NCI-H510A treated with DMSO at 0.1 percent for 48 hours (cell line): ENCODE data around the gene COX6A2.
"Not testable (repeated sequence)": the region's sequence is repeated elsewhere in the genome, so short reads cannot be mapped to it uniquely, and the experiment has no call there.

Experiments used
- DNase-seq: peaks from one replicate; lab custom pipeline; 2025; lab: John Stamatoyannopoulos, UW

COX6A2 gene

DNA sequence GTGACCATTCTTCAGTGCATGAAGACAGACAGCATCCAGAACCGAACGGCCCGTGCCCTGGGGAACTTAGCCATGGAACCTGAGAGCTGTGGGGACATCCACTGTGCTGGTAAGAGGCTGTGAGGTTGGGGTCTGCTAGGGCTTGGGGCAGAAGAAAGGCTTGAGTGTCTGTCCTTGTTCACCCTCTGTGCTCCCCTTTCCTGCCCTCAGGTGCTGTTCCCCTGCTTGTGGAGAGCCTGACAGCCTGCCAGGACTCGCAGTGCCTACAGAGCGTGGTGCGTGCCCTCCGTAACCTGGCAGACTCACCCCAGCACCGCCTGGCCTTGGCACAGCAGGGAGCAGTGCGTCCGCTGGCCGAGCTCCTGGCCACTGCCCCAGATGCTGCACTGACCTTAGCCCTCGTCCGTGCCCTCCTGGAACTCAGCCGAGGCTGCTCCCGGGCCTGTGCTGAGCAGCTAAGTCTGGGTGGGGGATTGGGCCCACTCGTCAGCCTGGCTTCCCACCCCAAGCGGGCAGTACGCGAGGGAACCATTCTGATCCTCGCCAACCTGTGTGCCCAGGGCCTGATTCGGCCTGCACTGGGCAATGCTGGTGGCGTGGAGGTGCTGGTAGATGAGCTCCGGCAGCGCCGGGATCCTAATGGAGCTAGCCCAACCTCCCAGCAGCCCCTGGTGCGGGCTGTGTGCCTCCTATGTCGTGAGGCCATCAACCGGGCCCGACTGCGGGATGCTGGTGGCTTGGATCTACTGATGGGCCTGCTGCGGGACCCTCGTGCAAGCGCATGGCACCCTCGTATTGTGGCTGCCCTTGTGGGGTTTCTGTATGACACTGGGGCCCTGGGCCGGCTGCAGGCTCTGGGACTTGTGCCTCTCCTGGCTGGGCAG lies 34.0 kb upstream of the COX6A2 start:
- DNase-seq, result no peak

DNA sequence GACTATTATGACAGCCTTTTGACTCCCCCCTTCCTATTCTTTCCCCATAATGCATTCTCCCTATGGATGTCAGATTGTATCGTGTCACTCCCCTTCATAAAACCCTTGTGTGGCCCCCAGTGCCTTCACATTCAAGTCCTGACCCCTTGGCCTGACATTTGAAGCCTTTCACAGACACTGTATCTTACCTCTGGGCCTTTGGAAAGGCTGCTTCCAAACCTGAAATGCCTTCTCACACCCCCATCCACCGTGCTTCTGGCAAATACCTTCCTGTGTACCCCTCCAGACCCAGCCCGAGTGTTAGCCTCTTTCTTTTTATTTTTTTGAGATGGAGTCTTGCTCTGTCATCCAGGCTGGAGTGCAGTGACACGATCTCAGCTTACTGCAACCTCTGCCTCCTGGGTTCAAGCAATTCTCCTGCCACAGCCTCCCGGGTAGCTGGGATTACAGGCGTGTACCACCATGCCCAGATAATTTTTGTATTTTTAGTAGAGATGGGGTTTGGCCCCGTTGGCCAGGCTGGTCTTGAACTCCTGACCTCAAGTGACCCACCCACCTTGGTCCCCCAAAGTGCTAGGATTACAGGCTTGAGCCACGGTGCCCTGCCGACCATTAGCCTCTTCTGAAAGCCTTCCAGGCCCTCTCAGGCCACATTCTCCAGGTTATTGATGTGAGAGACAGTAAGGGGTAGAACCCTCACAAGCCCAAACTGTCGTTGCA lies 33.2 kb upstream of the COX6A2 start:
- no peak for DNase-seq

DNA sequence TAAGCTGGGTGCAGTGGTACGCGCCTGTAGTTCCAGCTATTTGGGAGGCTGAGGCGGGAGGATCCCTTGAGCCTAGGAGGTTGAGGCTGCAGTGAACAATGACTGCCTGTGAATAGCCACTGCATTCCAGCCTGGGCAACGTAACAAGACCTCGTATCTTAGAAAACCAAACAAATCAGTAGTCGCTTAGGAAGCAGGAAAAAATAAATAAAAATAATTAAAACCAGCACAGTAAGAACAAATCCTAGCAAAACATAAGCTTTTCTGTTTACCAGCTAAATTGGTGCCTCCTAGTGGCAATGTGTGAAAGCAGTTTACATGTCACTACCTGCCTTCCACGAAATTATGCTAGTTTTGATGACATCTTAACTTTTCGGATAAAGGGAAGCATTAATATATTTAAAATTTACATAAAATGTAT lies 32.4 kb upstream of the COX6A2 start:
- DNase-seq, result peak; percentile 47

DNA sequence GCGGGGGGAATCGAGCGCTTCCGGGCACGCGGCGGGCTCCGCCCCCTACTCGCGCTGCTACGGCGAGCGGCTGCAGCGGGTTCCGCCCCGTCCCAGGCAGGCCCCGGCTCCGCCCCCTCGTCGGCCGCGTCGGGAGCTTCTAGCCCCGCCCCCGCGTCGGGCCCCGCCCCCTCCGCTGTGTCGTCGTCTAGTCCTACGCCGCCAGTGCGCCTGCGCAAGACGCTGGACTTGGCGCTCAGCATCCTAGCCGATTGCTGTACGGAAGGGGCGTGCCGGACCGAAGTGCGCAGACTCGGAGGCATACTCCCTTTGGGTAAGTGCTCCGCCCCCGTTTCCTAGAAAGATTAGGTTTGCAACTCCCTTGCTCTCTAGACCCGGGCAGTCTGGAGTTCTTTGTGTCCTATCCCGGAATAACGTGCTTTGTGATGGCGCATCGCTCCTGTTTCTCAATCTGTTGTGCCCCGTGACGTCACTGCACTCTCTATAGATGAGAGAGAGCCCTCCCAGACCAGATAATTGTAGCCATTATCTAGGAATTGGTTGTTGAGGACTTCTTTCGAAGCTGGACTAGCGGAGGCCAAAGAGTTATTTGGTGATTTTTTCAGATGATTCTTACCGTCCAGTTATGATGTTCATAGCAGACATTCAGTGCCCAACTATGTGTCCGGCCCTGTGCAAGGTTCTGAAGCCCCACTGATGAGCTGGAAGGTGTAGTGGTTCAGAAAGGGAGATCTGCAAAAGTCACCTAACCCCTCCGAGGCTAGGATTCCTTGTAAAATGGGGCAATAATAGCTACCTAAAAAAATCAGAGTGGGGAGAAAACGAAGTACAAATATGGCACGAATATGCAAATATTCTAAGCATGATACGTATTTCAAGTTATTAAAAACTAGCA lies 31.8 kb upstream of the COX6A2 start:
- DNase-seq, result peak; percentile 99

DNA sequence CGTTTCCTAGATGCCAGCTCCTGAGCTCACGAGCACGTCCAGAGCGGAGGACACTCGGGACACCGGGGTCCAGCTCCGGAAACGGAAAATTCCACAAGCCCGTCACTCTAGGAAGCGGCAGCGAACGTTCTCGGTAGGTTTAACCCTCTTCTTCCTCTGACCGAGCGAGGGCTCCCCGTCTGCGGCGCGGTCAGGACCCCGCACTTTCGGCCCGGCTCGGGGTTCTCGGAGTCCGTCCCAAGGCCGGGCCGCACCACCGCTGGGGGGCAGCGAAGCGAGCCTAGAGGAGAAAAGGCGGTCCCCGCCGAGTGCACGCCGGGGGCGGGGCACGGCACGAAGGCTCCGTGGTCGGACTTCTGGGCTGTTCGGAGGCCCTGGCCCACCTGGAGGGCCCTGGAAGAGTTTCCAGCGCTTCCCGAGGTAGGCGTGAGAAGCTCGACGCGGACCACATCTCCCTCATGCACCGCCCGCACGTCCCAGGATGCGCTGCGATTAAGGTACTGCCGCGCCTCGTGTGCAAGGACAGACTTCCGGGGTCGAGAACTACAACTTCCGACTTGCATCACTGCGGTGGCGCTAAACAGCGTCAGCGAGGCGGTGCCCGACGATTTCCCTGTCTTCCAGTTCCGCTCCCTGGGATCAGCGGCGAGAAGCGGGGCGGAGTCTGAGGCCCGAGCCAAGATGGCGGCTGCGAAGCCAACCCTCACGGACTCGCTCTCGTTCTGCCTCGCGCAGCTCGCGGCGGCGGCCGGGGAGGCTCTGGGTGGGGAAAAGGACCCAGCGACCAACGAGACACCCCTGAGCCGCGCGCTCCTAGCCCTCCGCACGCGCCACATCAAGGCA lies 30.9 kb upstream of the COX6A2 start, which contains the start of gene ARMC5:
TSS of gene ARMC5 (plus strand) at position 658 of the 843 bp plus-strand sequence. CDS start at position 682, 24 bp downstream.
- DNase-seq, result peak; percentile 98

DNA sequence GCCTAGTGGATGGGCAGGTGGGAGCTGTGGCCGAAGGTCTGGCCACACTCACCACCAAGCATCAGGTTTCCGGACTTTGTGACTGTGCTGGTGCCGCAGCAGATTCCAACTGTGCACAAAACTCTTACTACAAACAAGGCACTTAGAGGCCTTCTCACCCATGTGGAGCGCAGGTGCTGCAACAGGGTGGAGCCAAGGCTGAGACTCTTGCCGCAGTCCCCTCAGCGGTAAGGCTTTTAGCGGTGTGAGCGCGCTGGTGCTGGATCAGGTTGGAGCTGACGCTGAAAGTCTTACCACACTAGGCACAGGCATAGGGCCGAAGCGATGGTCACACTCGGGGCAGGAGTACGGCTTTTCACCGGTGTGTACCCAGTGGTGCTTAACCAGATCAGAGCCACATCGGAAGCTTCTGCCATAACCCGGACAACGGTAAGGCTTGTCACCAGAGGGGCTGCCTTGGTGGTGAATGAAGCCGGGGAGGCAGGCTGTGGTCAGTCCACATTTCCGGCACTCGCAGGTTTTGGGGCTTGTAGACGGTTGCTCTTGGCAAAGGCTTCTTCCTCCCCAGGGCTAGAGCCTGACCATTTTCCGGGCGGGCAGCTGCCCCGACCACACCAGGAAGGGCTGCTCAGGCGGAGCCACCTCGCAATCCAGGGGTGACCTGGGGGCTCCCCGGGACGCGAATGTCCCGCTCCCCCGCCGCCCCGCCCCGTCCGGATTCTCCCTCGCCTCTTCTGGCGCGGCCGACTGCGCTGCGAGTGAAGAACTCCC lies 30.1 kb upstream of the COX6A2 start:
- peak; percentile 68 for DNase-seq

DNA sequence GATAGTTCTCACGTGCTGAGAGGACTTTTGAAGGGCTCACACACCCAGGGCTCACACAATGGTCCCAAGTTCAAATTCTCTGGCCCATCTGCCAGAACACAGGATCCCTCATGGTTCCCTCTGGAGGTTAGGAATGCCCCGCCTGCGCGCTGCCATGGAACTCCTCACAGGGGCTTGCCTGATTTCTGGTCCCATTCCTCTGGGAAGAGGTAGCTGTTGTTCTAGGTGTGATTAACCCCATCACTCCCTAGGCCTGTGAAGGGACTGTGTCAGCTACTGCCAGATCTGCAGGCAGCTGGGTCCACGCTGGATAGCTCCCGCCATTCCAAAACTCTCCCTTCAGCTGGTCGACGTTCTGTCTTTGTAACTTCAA lies 28.8 kb upstream of the COX6A2 start:
- DNase-seq, result no peak

DNA sequence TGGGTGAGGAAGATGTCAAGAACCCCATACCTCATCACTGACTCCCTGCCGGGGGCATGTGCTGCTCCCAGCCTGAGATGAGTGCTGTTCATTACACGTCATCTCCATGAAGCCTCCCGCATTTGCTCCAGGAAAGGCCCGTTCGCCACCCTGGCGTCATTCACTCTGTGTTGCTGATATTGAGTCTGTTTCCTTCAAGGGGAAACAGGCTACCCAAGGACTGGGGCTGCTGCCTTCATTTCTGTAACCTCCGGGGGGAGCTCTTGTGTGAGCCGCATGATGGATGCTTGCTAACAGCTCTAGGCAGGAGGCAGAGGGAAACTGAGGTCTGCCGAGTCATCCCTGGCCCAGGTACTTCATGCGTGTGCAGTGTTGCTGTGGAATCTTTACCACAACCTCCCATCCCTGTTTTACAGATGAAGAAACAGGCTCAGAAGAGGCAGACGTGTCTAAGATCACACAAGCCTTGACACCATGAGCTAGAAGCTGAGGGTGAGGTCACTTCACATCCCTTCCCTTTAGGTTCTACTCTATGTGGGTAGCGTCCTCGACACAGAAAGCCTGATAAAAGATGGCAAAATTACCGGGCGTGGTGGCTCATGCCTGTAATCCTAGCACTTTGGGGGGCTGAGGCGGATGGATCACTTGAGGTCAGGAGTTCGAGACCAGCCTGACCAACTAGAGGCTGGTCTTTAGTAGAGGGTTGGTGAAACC lies 27.6 kb upstream of the COX6A2 start:
- DNase-seq, result no peak

DNA sequence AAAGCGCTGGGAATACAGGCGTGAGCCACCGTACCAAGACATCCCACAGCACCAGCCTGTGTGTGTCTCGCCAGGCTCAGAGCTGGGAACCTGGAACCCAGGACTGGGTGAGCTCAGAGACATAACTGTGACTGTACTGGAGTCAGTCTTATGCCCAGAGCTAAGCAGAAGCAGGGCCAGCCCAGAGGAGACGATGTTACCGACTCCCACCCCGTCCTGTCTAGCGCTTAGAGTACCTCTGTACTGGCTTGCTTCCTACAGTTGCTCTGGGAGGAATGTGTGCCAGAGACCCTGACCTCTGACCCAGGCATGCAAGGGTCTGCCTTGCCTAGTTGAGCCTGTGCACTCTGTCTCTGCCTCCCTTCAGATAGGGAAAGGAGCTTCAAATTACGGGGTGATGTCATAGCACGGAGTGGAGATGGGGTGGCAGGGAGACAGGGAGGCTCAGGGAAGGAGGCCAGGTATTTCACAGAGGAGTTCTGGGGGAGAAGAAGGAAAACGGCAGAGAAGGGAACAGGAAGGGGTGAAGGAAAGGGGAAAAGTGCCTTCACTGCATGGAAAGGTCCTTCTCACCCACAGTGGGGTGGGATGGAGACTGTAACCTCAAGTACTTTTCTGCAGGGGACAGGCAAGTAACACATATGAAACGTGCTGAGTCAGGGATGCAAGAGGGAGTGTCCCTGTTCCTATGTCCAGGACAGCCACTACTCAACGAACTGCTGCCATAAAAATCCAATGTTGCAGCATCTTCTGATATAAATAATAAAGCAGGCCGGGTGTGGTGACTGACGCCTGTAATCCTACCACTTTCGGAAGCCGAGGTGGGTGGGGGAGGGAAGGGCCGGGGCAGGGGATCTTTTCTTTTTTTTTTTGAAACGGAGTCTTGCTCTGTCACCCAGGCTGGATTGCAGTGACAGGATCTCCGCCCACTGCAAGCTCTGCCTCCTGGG lies 25.4 kb upstream of the COX6A2 start:
- DNase-seq, result no peak

DNA sequence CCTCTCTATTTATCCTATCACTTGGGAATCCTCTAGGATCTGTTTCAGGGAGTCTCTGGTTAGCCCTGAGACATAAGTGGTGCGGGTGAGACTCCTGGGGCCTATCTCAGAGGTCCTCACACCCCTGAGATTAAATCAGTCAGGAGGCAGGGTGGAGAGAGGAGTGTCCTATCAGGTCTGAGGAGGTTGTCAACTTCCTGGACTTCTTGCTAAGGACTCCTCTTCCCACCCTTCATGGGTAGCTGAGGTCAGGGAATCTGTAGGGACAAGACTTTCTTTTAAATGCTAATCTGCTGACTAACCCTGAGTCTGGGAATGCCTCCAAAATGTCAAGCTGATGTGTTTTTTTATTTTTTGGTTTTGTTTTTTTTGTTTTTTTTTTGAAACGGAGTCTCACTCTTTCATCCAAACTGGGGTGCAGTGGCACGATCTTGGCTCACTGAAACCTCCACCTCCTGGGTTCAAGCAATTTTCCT lies 24.5 kb upstream of the COX6A2 start:
- DNase-seq, result no peak

DNA sequence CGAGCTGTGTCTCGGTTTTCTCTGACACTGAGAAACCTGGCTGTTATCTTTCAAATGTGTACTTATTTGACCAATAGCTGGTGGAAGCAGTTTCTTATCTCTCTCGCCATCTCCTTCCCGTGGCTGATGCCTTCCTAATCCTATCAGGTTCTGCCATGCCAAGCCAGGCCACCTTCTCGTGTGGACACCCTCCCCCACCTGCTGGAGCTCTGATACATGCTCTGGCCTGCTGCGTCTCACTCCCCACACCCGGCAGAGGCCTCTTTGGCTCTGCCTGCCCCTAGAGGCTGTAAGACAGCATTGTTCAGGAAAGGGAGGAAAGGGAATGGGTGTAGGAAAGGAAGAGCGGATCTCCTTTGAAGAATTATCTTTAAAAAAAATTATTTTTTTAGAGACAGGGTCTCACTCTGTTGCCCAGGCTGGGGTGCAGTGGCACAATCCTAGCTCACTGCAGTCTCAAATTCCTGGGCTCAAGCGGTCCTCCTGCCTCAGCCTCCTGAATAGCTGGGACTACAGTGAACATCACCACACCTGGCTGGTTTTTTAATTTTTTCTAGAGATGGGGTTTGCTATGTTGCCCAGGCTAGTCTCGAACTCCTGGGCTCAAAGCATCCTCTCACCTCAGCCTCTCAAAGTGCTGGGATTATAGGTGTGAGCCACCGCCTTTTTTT lies 23.7 kb upstream of the COX6A2 start:
- peak; percentile 75 for DNase-seq

DNA sequence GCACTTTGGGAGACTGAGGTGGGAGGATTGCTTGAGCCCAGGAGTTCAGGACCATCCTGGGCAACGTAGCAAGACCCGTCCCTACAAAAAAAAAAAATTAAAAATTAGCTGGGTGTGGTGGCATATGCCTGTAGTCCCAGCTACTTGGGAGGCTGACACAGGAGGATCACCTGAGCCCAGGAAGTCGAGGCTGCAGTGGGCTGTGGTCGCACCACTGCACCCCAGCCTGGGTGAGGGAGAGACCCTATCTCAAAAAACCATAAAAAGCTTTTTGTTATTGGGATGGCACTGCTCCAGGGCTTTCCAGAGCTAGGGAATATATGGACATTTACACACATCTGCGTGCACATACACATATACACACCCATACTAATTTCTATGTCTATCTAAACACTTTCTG lies 23.0 kb upstream of the COX6A2 start:
- DNase-seq, result no peak

DNA sequence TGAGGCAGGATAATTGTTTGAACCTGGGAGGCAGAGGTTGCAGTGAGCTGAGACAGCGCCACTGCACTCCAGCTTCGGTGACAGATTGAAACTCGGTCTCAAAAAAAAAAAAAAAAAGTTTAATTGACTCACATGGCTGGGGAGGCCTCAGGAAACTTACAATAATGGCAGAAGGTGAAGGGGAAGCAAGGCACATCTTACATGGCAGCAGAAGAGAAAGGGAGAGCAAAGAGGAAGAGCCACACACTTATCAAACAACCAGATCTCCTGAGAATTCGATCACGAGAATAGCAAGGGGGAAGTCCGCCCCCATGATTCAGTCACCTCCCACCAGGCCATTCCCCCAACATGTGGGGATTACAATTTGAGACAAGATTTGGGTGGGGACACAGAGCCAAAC lies 17.8 kb upstream of the COX6A2 start:
- not testable (repeated sequence) for DNase-seq

DNA sequence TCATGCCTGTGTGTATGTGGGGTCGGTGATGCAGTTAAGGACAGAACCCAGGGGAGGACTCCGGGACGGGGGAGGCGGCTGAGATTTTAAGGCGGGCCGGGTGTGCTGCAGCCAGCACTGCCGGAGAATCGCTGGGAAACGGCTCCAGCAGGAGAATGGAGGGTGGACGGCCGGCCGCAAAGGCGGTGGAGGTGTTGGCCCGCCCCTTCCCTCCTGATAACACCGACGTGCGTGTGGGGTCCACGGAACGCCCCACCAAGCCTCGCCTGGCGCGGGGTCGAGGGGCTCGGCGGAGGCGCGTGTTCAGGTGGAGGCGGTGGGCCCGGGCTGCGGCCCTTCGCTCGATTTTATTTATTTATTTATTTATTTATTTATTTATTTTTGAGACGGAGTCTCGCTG lies 13.8 kb upstream of the COX6A2 start:
- DNase-seq, result no peak

DNA sequence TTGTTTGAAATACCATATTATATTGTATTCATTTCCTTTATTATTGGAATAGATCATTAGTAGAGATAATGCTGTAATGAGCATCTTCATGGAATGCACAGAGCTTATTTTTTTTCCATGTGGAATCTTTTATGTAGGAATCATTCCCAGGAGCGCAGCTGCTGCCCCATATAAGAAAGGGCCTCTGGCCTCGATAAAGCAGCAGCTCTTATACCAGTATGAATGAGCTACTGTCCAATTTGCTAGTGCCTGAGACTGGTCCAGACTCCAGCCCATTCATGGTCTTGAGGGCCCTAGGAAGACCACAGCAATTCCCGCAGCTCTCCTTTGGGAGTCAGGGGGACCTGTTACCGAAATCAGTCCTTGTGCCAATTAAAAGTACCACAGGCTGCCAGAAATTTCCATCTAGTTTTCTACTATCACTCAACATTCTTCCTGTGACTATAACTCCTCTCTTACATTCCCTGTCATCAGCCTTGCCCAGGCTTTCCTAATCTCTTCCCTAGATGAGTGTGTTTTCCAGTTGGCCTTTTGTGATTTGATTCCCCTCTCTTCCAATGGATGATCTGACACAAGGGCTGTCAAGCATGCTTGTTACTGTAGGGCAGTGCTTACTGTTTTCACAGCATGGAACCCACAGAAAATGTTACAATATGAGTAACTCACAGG lies 12.5 kb upstream of the COX6A2 start:
- DNase-seq, result no peak

DNA sequence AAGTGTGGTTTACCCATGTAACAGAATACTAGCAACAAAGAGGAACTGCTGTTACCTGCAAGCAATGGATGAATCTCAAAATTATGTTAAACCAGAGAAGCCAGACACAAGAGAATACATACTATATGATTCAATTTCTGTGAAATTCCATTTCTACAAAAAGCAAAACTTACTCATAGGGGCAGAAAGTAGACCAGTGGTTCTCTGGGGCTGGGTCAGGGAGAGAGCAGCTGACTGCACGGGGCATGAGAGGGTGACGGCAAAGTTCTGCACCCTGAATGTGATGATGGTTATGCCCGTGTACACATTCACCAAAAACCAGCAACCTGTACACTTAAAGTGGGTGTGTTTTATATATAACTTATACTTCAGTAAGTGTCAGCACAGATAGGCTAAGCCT lies 11.4 kb upstream of the COX6A2 start:
- DNase-seq, result no peak

DNA sequence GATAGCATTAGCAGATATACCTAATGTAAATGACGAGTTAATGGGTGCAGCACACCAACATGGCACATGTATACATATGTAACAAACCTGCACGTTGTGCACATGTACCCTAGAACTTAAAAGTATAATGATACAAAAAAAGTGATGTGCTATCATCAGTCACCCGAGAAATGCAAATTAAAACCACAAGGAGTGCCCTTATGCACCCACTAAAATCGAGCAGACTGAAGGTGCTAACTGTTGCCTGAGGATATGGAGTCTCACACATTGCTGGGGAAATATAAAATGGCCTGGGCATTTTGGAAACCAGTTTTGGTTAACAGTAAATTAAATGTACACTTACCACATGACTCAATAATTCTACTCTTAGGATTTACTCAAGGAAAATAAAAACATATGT lies 10.9 kb upstream of the COX6A2 start:
- DNase-seq, result not testable (repeated sequence)
